ENCODE measurements around the gene SCARF2. TPM values are rescaled to one million over a fixed set of nuclear protein-coding genes. Genes with fewer than 3 reads are reported as not detected.
"Not testable (repeated sequence)": the region's sequence is repeated elsewhere in the genome, so short reads cannot be mapped to it uniquely, and the experiment has no call there.

SCARF2 gene
- total RNA-seq, 1 donor from 2014 or later: 47.2 TPM

GRCh38 chr22:20456722-20457076 is 19.1 kb upstream of the SCARF2 start:
- Mint-ChIP-seq H3K27me3 (ENCODE audit: low read depth) (no peaks in the 10 kb centered on the region), H3K36me3 (peaks cover 30% of the 10 kb centered on the region), H3K27ac (peak overlapping the region; percentile 86), H3K4me1 (peaks cover 9% of the 10 kb centered on the region), H3K9me3 (no peaks in the 10 kb centered on the region), H3K4me3 (no peak overlapping the region)
- DNase-seq (ENCODE audit: low spot score in 2 of 2, unreplicated experiment in 2 of 2): no peak
- TF ChIP-seq CTCF (IDR thresholded peaks at IDR 0.05; ENCODE audit: unreplicated experiment): no peak

- TF ChIP-seq CTCF (IDR thresholded peaks at IDR 0.05; ENCODE audit: unreplicated experiment): peak; percentile 75
- peak; percentile 68 to 84 for DNase-seq (ENCODE audit: low spot score in 2 of 2, unreplicated experiment in 2 of 2)
- Mint-ChIP-seq H3K9me3 (no peaks in the 10 kb centered on the region), H3K27me3 (ENCODE audit: low read depth) (no peaks in the 10 kb centered on the region), H3K27ac (peak overlapping the region; percentile 86), H3K36me3 (peaks cover 33% of the 10 kb centered on the region), H3K4me3 (no peak overlapping the region), H3K4me1 (peaks cover 9% of the 10 kb centered on the region)
These were observed 18.6 kb upstream of the SCARF2 start for GRCh38 chr22:20456064-20456721.

GRCh38 chr22:20455709-20456063 is 18.1 kb upstream of the SCARF2 start:
- H3K9me3 Mint-ChIP-seq: no peaks in the 10 kb centered on the region
- no peak for DNase-seq (ENCODE audit: low spot score in 2 of 2, unreplicated experiment in 2 of 2)
- no peak overlapping the region for H3K27ac Mint-ChIP-seq

GRCh38 chr22:20453222-20453621 is 15.6 kb upstream of the SCARF2 start:
- Mint-ChIP-seq H3K27ac (no peak overlapping the region), H3K27me3 (ENCODE audit: low read depth) (no peaks in the 10 kb centered on the region), H3K36me3 (peaks cover 34% of the 10 kb centered on the region), H3K9me3 (no peaks in the 10 kb centered on the region), H3K4me1 (peaks cover 9% of the 10 kb centered on the region), H3K4me3 (no peak overlapping the region)
- no peak for TF ChIP-seq CTCF (IDR thresholded peaks at IDR 0.05; ENCODE audit: unreplicated experiment)
- DNase-seq (ENCODE audit: low spot score in 2 of 2, unreplicated experiment in 2 of 2): no peak

More at GRCh38 chr22:20455709-20456063, 18.1 kb upstream of the SCARF2 start:
- Mint-ChIP-seq H3K4me3 (no peak overlapping the region), H3K4me1 (peaks cover 9% of the 10 kb centered on the region), H3K36me3 (peaks cover 33% of the 10 kb centered on the region), H3K27me3 (ENCODE audit: low read depth) (no peaks in the 10 kb centered on the region)
- TF ChIP-seq CTCF (IDR thresholded peaks at IDR 0.05; ENCODE audit: unreplicated experiment): no peak

GRCh38 chr22:20451920-20452319 is 14.3 kb upstream of the SCARF2 start:
- Mint-ChIP-seq H3K4me1 (peaks cover 9% of the 10 kb centered on the region), H3K27me3 (ENCODE audit: low read depth) (no peaks in the 10 kb centered on the region), H3K9me3 (no peaks in the 10 kb centered on the region), H3K4me3 (no peak overlapping the region), H3K36me3 (peaks cover 32% of the 10 kb centered on the region), H3K27ac (no peak overlapping the region)
- DNase-seq (ENCODE audit: low spot score in 2 of 2, unreplicated experiment in 2 of 2): no peak
- TF ChIP-seq CTCF (IDR thresholded peaks at IDR 0.05; ENCODE audit: unreplicated experiment): no peak

- not testable (repeated sequence) for H3K27me3 Mint-ChIP-seq (ENCODE audit: low read depth); H3K4me3 Mint-ChIP-seq; H3K27ac Mint-ChIP-seq; DNase-seq (ENCODE audit: low spot score in 2 of 2, unreplicated experiment in 2 of 2); H3K9me3 Mint-ChIP-seq; H3K4me1 Mint-ChIP-seq
- H3K36me3 Mint-ChIP-seq: peaks cover 37% of the 10 kb centered on the region
These were observed 13.6 kb upstream of the SCARF2 start for GRCh38 chr22:20451129-20451778.

All from mesothelial cell of epicardium (in vitro differentiated cells).